ENCODE data around the gene ERICH3. TPM values are rescaled to one million over a fixed set of nuclear protein-coding genes. Genes with fewer than 3 reads are reported as not detected.

ERICH3 gene
- total RNA-seq, 2 experiments from 2014 or later: not detected

DNA sequence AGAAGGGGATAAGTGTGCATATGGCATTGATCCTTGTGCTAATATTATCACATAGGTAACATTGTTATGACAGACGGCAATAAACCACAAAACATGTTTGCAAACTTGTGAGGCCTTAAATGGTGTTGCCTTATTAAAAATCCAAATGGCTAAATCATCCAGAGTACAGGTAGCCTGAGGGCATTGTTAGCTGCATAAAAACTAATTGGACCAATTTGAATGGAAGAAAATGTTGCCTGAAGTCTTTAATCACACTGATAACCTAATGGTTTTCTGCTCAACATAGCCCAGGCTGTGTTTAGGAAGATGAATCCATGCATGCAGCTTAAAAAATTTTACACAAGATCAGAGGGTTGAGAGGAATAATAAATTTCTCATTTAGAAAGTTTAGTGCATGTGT is 141.8 kb downstream of the ERICH3 start:
- Mint-ChIP-seq H3K4me3 (no peak overlapping the region), H3K9me3 (no peaks in the 10 kb centered on the region), H3K4me1 (ENCODE audit: low read depth) (no peaks in the 10 kb centered on the region), H3K27me3 (no peaks in the 10 kb centered on the region), H3K36me3 (ENCODE audit: low read depth) (no peaks in the 10 kb centered on the region), H3K27ac (no peak overlapping the region)
- H3K27ac ChIP-seq (ENCODE audit: low read depth in 1 of 2, low read length in 2 of 2): no peak overlapping the region
- DNase-seq (no peak), ATAC-seq (ENCODE audit: poor library complexity) (no peak)
- ChIA-PET CTCF (no interaction called here), POLR2A (no interaction called here)
- no peaks in the 10 kb centered on the region for H3K9me3 ChIP-seq (ENCODE audit: control insufficient read depth in 1 of 2, insufficient read depth in 1 of 2, low read length in 2 of 2)
- H3K4me1 ChIP-seq (ENCODE audit: insufficient read depth, low read length): no peaks in the 10 kb centered on the region
- no peak overlapping the region for H3K4me3 ChIP-seq (ENCODE audit: low read length)
- H3K36me3 ChIP-seq (ENCODE audit: insufficient read depth, low read length): no peaks in the 10 kb centered on the region
- TF ChIP-seq, protein P1, sequence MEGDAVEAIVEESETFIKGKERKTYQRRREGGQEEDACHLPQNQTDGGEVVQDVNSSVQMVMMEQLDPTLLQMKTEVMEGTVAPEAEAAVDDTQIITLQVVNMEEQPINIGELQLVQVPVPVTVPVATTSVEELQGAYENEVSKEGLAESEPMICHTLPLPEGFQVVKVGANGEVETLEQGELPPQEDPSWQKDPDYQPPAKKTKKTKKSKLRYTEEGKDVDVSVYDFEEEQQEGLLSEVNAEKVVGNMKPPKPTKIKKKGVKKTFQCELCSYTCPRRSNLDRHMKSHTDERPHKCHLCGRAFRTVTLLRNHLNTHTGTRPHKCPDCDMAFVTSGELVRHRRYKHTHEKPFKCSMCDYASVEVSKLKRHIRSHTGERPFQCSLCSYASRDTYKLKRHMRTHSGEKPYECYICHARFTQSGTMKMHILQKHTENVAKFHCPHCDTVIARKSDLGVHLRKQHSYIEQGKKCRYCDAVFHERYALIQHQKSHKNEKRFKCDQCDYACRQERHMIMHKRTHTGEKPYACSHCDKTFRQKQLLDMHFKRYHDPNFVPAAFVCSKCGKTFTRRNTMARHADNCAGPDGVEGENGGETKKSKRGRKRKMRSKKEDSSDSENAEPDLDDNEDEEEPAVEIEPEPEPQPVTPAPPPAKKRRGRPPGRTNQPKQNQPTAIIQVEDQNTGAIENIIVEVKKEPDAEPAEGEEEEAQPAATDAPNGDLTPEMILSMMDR (IDR thresholded peaks at IDR 0.05): no peak
- H3K27me3 ChIP-seq (ENCODE audit: control insufficient read depth in 1 of 2, insufficient read depth in 2 of 2, low read length in 2 of 2): no peaks in the 10 kb centered on the region
- intact Hi-C loops (cut with DNase I, micrococcal nuclease): no loop called here

DNA sequence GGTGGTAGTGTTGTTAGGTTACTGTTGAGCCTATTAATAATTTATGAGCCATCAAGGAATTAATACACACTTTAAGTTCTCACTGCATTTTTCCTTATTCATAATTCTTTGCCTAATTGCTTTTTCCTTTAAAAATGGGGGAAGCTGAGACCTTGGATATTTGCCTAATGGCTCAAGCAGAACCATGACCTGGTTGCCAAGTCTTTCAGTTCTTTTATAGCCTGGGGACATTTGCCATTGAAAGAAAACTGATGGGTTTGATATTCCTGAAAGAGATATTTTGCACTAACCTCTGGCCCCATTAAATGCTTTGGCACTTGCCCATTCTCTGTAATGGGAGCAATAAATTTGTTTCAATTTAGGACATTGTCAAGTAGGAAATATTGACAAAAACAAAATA is 142.7 kb downstream of the ERICH3 start:
- Histone ChIP-seq H3K4me3 (ENCODE audit: low read length) (no peak overlapping the region), H3K9me3 (ENCODE audit: control insufficient read depth in 1 of 2, insufficient read depth in 1 of 2, low read length in 2 of 2) (no peaks in the 10 kb centered on the region), H3K27ac (ENCODE audit: low read depth in 1 of 2, low read length in 2 of 2) (no peak overlapping the region), H3K4me1 (ENCODE audit: insufficient read depth, low read length) (no peaks in the 10 kb centered on the region), H3K36me3 (ENCODE audit: insufficient read depth, low read length) (no peaks in the 10 kb centered on the region), H3K27me3 (ENCODE audit: control insufficient read depth in 1 of 2, insufficient read depth in 2 of 2, low read length in 2 of 2) (no peaks in the 10 kb centered on the region)
- Mint-ChIP-seq H3K4me3 (no peak overlapping the region), H3K27me3 (no peaks in the 10 kb centered on the region), H3K9me3 (no peaks in the 10 kb centered on the region), H3K36me3 (ENCODE audit: low read depth) (no peaks in the 10 kb centered on the region), H3K4me1 (ENCODE audit: low read depth) (no peaks in the 10 kb centered on the region), H3K27ac (no peak overlapping the region)
- intact Hi-C loops (cut with DNase I, micrococcal nuclease): no loop called here
- ChIA-PET CTCF (no interaction called here), POLR2A (no interaction called here)
- ATAC-seq (ENCODE audit: poor library complexity) (no peak), DNase-seq (no peak)
- TF ChIP-seq, protein P1 (IDR thresholded peaks at IDR 0.05): no peak

DNA sequence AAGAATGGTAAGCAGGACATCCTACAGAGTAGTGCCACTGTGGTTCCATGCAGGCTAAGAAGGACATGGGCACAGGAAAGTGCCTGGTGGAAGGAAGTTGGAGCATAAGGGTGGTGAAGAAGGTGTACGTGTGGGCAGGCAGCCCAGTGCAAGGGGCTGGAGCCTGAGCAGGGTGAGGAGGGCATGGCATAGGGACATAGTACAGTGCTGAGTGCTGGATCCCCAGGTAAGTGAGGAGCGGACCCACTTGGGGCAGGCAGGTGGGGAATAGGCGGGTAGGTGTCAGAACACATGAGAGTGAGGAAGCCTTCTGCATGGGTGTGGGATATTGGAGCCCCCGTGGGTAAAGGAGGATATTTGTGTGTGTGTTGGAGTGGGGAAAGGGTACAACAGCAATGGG is 145.5 kb downstream of the ERICH3 start:
- Histone ChIP-seq H3K36me3 (ENCODE audit: insufficient read depth, low read length) (no peaks in the 10 kb centered on the region), H3K27ac (ENCODE audit: low read depth in 1 of 2, low read length in 2 of 2) (no peak overlapping the region), H3K4me1 (ENCODE audit: insufficient read depth, low read length) (no peaks in the 10 kb centered on the region), H3K4me3 (ENCODE audit: low read length) (no peak overlapping the region), H3K27me3 (ENCODE audit: control insufficient read depth in 1 of 2, insufficient read depth in 2 of 2, low read length in 2 of 2) (no peaks in the 10 kb centered on the region), H3K9me3 (ENCODE audit: control insufficient read depth in 1 of 2, insufficient read depth in 1 of 2, low read length in 2 of 2) (no peaks in the 10 kb centered on the region)
- Mint-ChIP-seq H3K9me3 (no peaks in the 10 kb centered on the region), H3K36me3 (ENCODE audit: low read depth) (no peaks in the 10 kb centered on the region), H3K4me3 (no peak overlapping the region), H3K27ac (no peak overlapping the region), H3K4me1 (ENCODE audit: low read depth) (no peaks in the 10 kb centered on the region), H3K27me3 (no peaks in the 10 kb centered on the region)
- TF ChIP-seq, protein P1 (IDR thresholded peaks at IDR 0.05): no peak
- CTCF ChIA-PET: no interaction called here
- POLR2A ChIA-PET: no interaction called here
- intact Hi-C loops (cut with DNase I, micrococcal nuclease): no loop called here
- DNase-seq: no peak
- no peak for ATAC-seq (ENCODE audit: poor library complexity)

All from CD4-positive, alpha-beta T cell (primary cell).